Lower leg skin (tissue), 3 donors: ENCODE results near the gene ZCCHC7.

Experiments used
- POLR2A ChIP-seq, 2 donors: fragments of 450-650 bp; IDR thresholded peaks; one replicate each; pipeline ENCODE4 v1.6.1; 2016 to 2017; ENCODE audit warnings: antibody characterized with exemption in 2 of 2, mild to moderate bottlenecking in 1 of 2, moderate library complexity in 1 of 2
- TF ChIP-seq, protein P1 (sequence below), 3 donors: fragments of 450-650 bp; IDR thresholded peaks; one replicate each; pipeline ENCODE4 v1.5.1; 2016; ENCODE audit warnings: antibody characterized with exemption in 3 of 3, mild to moderate bottlenecking in 3 of 3, moderate library complexity in 2 of 3

DNA sequence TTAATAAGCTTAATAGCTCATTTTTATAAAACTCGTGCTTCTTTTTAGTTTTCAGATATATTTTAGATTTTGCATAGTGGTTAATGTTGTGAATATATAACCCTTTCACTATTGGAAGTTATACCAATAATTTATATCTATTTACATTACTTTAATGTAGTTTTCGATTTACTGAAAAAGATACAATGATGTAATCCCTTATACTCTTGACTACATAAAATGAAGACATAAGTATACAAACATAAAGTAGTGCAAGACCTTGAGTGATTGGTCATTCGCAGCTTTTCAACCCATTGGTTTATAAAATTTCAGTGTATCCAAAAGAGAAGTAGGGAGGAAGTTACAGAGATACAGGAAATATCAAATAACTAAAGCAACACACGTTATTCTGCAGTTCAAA, 217.8 kb downstream of the ZCCHC7 start:
- TF ChIP-seq, protein P1, sequence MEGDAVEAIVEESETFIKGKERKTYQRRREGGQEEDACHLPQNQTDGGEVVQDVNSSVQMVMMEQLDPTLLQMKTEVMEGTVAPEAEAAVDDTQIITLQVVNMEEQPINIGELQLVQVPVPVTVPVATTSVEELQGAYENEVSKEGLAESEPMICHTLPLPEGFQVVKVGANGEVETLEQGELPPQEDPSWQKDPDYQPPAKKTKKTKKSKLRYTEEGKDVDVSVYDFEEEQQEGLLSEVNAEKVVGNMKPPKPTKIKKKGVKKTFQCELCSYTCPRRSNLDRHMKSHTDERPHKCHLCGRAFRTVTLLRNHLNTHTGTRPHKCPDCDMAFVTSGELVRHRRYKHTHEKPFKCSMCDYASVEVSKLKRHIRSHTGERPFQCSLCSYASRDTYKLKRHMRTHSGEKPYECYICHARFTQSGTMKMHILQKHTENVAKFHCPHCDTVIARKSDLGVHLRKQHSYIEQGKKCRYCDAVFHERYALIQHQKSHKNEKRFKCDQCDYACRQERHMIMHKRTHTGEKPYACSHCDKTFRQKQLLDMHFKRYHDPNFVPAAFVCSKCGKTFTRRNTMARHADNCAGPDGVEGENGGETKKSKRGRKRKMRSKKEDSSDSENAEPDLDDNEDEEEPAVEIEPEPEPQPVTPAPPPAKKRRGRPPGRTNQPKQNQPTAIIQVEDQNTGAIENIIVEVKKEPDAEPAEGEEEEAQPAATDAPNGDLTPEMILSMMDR (IDR thresholded peaks at IDR 0.05) = no peak
- TF ChIP-seq POLR2A (IDR thresholded peaks at IDR 0.05) = no peak
